Endodermal cell (in vitro differentiated cells): ENCODE results near the gene CD180. TPM values are rescaled to one million over a fixed set of nuclear protein-coding genes. Genes with fewer than 3 reads are reported as not detected.

Experiments used
- DNase-seq: peaks from one replicate; pipeline ENCODE4 v3.0.0-alpha.2; 2017
- H3K27ac ChIP-seq: 2 replicates; pipeline ENCODE4 v1.5.1; 2013; ENCODE audit warnings: mild to moderate bottlenecking, low read depth, low read length, moderate library complexity
- H3K27me3 ChIP-seq: 2 replicates; pipeline ENCODE4 v1.6.1; 2013; ENCODE audit warnings: mild to moderate bottlenecking, low read length, moderate library complexity; ENCODE audit not compliant: insufficient read depth, control insufficient read depth, poor library complexity, severe bottlenecking
- H3K36me3 ChIP-seq: 2 replicates; pipeline ENCODE4 v1.7.0; 2013; ENCODE audit warnings: mild to moderate bottlenecking, low read length, moderate library complexity; ENCODE audit not compliant: control insufficient read depth, insufficient read depth
- H3K4me1 ChIP-seq: one replicate; pipeline ENCODE4 v1.7.0; 2013; ENCODE audit warnings: low read length; ENCODE audit not compliant: control insufficient read depth, insufficient read depth
- H3K4me3 ChIP-seq: 2 replicates; pipeline ENCODE4 v1.5.1; 2013; ENCODE audit warnings: mild to moderate bottlenecking, low read length, moderate library complexity
- H3K9ac ChIP-seq: 2 replicates; pipeline ENCODE4 v1.6.1; 2013; ENCODE audit warnings: mild to moderate bottlenecking, low read length, moderate library complexity; ENCODE audit not compliant: poor library complexity, severe bottlenecking; ENCODE audit errors: extremely low read depth
- H3K9me3 ChIP-seq: 2 replicates; pipeline ENCODE4 v1.6.1; 2013; ENCODE audit warnings: mild to moderate bottlenecking, low read length, moderate library complexity; ENCODE audit not compliant: control insufficient read depth
- H3K27ac Mint-ChIP-seq: 2 replicates; pipeline ENCODE4 v1.8.0; 2020; ENCODE audit warnings: mixed read lengths
- H3K27me3 Mint-ChIP-seq: 2 replicates; pipeline ENCODE4 v1.8.0; 2021; ENCODE audit warnings: mild to moderate bottlenecking, mixed read lengths; ENCODE audit not compliant: insufficient read depth
- H3K36me3 Mint-ChIP-seq: 2 replicates; pipeline ENCODE4 v1.8.0; 2020; ENCODE audit warnings: low read depth, mixed read lengths
- H3K4me1 Mint-ChIP-seq: 2 replicates; pipeline ENCODE4 v1.8.0; 2020; ENCODE audit warnings: mixed read lengths
- H3K4me3 Mint-ChIP-seq: 2 replicates; pipeline ENCODE4 v1.8.0; 2020; ENCODE audit warnings: mild to moderate bottlenecking, moderate library complexity, mixed read lengths
- H3K9me3 Mint-ChIP-seq: 2 replicates; pipeline ENCODE4 v1.8.0; 2020; ENCODE audit warnings: mild to moderate bottlenecking, mixed read lengths
- CTCF ChIP-seq: fragments of 200-600 bp; sonication (generic); conservative IDR thresholded peaks from 2 replicates; pipeline ENCODE4 v1.5.0; 2021; ENCODE audit warnings: antibody characterized with exemption, mild to moderate bottlenecking
- WGBS, 2 experiments: methylation state at CpG; one replicate each; pipeline versions ENCODE4 v1.1.5 to v1.1.7; 2013; ENCODE audit warnings: missing lambda C conversion rate in 2 of 2, mixed read lengths in 1 of 2; ENCODE audit not compliant: insufficient coverage in 1 of 2, insufficient read length in 1 of 2; 5-methylcytosine and 5-hydroxymethylcytosine counted together
- total RNA-seq, 2 donors: library from RNA; stranded (reverse); fragmentation: NEBNext Ultra II Directional in 1 of 2; extraction: Animal tissue kit (Norgen Biotek cat#: 25700) in 1 of 2; gene quantifications; 2 replicates in 1 of 2; 3 replicates in 1 of 2; pipeline ENCODE4 v1.2.1, GENCODE V29; 2021

CD180 gene
- total RNA-seq, 2 donors from 2014 or later, result not detected

GRCh38 chr5:67188274-67189078, 8.1 kb downstream of the CD180 start:
- Mint-ChIP-seq H3K4me3 (no peak overlapping the region), H3K27ac (no peak overlapping the region), H3K9me3 (peaks cover 15% of the 10 kb centered on the region), H3K4me1 (peaks cover 25% of the 10 kb centered on the region), H3K27me3 (peaks cover 5% of the 10 kb centered on the region), H3K36me3 (peaks cover 2% of the 10 kb centered on the region)
- no peak overlapping the region for H3K9ac ChIP-seq
- 92 to 94% methylated on average over 7 of the region's 7 CpGs for WGBS, 2 experiments
- peaks cover 16% of the 10 kb centered on the region for H3K9me3 ChIP-seq
- no peaks in the 10 kb centered on the region for H3K36me3 ChIP-seq
- H3K4me3 ChIP-seq, result no peak overlapping the region
- H3K27me3 ChIP-seq, result no peaks in the 10 kb centered on the region
- no peak for TF ChIP-seq CTCF
- no peak overlapping the region for H3K27ac ChIP-seq
- no peak for DNase-seq
- H3K4me1 ChIP-seq, result peaks cover 6% of the 10 kb centered on the region

- Mint-ChIP-seq H3K36me3 (no peaks in the 10 kb centered on the region), H3K27me3 (peaks cover 9% of the 10 kb centered on the region), H3K4me1 (peaks cover 31% of the 10 kb centered on the region), H3K4me3 (no peak overlapping the region), H3K27ac (no peak overlapping the region), H3K9me3 (peaks cover 7% of the 10 kb centered on the region)
- Histone ChIP-seq H3K4me1 (peaks cover 6% of the 10 kb centered on the region), H3K27ac (no peak overlapping the region), H3K36me3 (no peaks in the 10 kb centered on the region), H3K9ac (no peak overlapping the region), H3K9me3 (peaks cover 8% of the 10 kb centered on the region), H3K4me3 (no peak overlapping the region), H3K27me3 (no peaks in the 10 kb centered on the region)
- DNase-seq, result no peak
- no peak for TF ChIP-seq CTCF
- WGBS, 2 experiments, result 100% methylated on average over 1 of the region's 1 CpG; no CpG with 5 or more reads in 1 of the 2 experiments
Observed at GRCh38 chr5:67187006-67187715, 9.4 kb downstream of the CD180 start.

DNA sequence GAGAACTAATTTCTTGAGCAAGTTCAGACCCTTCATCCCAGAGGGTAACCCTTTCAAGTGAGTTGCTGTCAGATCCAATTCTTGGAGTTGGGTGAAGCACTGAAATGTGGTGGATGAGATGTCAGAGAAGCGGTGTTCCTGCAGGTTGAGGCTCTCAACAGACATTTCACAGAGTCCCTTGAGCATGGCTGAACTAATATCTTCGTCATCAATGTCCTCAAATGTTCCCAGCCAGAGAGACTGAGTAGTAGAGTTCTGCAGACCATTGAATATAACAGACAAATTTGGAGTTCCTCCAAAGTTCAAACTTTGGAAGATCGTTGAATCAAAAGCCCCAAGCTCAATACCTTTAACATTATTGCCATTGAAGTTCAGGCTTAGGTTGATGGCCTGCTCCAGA, 12.7 kb downstream of the CD180 start:
- no peaks in the 10 kb centered on the region for H3K27me3 ChIP-seq
- no peak for TF ChIP-seq CTCF
- no peaks in the 10 kb centered on the region for H3K9me3 ChIP-seq
- H3K4me3 Mint-ChIP-seq, result no peak overlapping the region
- H3K4me1 ChIP-seq, result no peaks in the 10 kb centered on the region
- H3K36me3 ChIP-seq, result no peaks in the 10 kb centered on the region
- no peak overlapping the region for H3K27ac Mint-ChIP-seq
- 94 to 100% methylated on average over 2 to 3 of the region's 3 CpGs for WGBS, 2 experiments
- peaks cover 14% of the 10 kb centered on the region for H3K4me1 Mint-ChIP-seq
- H3K27ac ChIP-seq, result no peak overlapping the region
- DNase-seq, result no peak
- H3K27me3 Mint-ChIP-seq, result peaks cover 9% of the 10 kb centered on the region
- no peaks in the 10 kb centered on the region for H3K36me3 Mint-ChIP-seq
- no peak overlapping the region for H3K4me3 ChIP-seq
- no peaks in the 10 kb centered on the region for H3K9me3 Mint-ChIP-seq
- no peak overlapping the region for H3K9ac ChIP-seq
